Type B pancreatic cell (in vitro differentiated cells): ENCODE measurements around the gene CRTAC1. TPM values are rescaled to one million over a fixed set of nuclear protein-coding genes. Genes with fewer than 3 reads are reported as not detected.

Experiments used
- DNase-seq: peaks from one replicate; pipeline ENCODE4 v3.0.0; 2021; ENCODE audit warnings: mixed read lengths; ENCODE audit not compliant: unreplicated experiment; ENCODE audit errors: extremely low spot score
- H3K27ac Mint-ChIP-seq: 2 replicates; pipeline ENCODE4 v1.8.0; 2021; ENCODE audit warnings: mild to moderate bottlenecking, mixed read lengths
- H3K27me3 Mint-ChIP-seq: 2 replicates; pipeline ENCODE4 v1.8.0; 2021; ENCODE audit warnings: mixed read lengths
- H3K36me3 Mint-ChIP-seq: 2 replicates; pipeline ENCODE4 v1.8.0; 2021; ENCODE audit warnings: mixed read lengths
- H3K4me1 Mint-ChIP-seq: one replicate; pipeline ENCODE4 v1.8.0; 2021; ENCODE audit warnings: mixed read lengths; ENCODE audit not compliant: unreplicated experiment
- H3K4me3 Mint-ChIP-seq: 2 replicates; pipeline ENCODE4 v1.8.0; 2021; ENCODE audit warnings: mild to moderate bottlenecking, mixed read lengths
- H3K9me3 Mint-ChIP-seq: 2 replicates; pipeline ENCODE4 v1.8.0; 2021; ENCODE audit warnings: mixed read lengths
- total RNA-seq: library from RNA; stranded (reverse); gene quantifications from 2 replicates; pipeline ENCODE4 v1.2.1, GENCODE V29; 2021; ENCODE audit warnings: low replicate concordance
- TF ChIP-seq, protein P1 (sequence below): fragments of 200-600 bp; sonication (generic); conservative IDR thresholded peaks from 2 replicates; pipeline ENCODE4 v1.5.0; 2021; ENCODE audit warnings: antibody characterized with exemption, mild to moderate bottlenecking

The CRTAC1 gene
- total RNA-seq, 1 donor from 2014 or later, result 5.3 TPM

DNA sequence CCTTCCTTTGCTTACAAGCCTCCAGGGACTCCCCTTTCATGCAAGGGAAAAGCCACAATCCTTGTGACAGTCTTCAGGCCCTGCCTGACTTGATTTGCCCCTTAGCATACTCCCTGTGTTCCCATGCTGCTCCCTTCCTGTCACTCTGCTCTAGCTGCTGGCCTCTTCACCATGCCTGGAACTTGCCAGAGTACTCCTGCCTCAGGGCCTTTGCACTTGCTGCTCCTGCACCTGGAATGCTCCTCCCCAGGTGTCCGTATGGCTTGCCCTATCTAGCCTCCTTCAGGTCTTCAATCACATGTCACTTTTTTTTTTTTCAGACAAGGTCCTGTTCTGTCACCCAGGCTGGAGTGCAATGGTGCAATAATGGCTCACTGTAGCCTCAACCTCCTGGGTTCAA is 203.5 kb downstream of the CRTAC1 start:
- H3K27me3 Mint-ChIP-seq, result peaks cover 24% of the 10 kb centered on the region
- DNase-seq, result no peak
- TF ChIP-seq, protein P1, sequence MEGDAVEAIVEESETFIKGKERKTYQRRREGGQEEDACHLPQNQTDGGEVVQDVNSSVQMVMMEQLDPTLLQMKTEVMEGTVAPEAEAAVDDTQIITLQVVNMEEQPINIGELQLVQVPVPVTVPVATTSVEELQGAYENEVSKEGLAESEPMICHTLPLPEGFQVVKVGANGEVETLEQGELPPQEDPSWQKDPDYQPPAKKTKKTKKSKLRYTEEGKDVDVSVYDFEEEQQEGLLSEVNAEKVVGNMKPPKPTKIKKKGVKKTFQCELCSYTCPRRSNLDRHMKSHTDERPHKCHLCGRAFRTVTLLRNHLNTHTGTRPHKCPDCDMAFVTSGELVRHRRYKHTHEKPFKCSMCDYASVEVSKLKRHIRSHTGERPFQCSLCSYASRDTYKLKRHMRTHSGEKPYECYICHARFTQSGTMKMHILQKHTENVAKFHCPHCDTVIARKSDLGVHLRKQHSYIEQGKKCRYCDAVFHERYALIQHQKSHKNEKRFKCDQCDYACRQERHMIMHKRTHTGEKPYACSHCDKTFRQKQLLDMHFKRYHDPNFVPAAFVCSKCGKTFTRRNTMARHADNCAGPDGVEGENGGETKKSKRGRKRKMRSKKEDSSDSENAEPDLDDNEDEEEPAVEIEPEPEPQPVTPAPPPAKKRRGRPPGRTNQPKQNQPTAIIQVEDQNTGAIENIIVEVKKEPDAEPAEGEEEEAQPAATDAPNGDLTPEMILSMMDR, result no peak
- no peak overlapping the region for H3K27ac Mint-ChIP-seq
- H3K36me3 Mint-ChIP-seq, result no peaks in the 10 kb centered on the region
- no peaks in the 10 kb centered on the region for H3K4me1 Mint-ChIP-seq
- no peaks in the 10 kb centered on the region for H3K9me3 Mint-ChIP-seq
- H3K4me3 Mint-ChIP-seq, result no peak overlapping the region

DNA sequence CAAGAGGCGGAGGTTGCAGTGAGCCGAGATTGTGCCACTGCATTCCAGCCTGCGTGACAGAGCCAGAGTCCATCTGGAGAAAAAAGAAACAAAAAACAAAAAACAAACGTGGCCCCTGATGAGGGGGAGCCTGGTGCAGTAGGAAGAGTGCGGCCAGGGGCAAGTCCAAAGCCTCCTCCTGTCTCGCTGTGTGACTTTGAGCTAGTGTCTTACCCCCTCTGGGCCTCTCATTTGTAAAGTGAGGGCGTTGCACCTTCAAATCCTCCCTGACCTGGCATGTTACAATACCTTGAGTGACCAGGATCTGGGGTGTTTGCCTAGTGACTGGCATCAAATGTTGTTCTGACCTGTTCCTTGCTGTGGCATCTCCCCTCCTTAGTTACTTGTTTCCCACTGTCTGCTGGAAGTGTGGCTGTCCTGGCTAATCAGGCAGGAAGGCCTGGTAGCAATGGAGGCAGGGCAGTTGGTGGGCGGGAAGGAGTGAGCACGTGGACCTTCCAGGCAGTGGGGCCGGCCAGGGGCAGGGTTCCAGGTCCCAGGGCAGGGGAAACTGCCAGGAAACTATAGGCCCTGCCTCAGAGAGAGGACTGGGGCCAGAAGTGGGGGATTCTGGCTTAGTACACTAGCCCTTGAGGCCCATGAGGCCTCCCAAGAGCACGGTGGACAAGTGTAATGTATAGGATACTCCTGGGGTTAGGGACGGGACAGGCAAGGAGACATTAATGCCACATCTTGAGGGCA is 205.2 kb downstream of the CRTAC1 start:
- TF ChIP-seq, protein P1, result no peak
- no peaks in the 10 kb centered on the region for H3K9me3 Mint-ChIP-seq

DNA sequence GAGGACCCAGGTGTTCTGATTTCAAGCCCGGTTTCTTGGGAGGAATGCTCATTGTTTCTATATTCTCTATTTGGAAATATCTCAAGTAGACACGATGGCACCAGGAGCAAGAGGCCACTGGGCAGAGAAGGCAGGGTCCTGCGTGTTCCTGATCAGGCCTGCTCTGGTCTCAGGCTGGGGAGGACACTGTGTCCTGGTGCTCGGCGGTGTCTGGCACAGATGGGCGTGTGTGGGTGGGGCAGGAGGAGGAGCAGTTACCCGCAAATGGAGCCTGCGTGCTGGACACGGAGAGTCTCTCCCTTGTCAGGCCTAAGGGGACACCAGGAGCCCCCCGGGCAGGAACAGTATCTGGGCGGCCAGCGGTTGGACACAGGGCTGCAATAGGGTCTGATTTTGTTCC is 206.7 kb downstream of the CRTAC1 start:
- Mint-ChIP-seq H3K36me3 (no peaks in the 10 kb centered on the region), H3K27ac (no peak overlapping the region), H3K4me1 (no peaks in the 10 kb centered on the region), H3K9me3 (no peaks in the 10 kb centered on the region), H3K27me3 (peaks cover 28% of the 10 kb centered on the region), H3K4me3 (no peak overlapping the region)
- TF ChIP-seq, protein P1, result no peak
- no peak for DNase-seq

More for the DNA sequence above, 205.2 kb downstream of the CRTAC1 start:
- H3K4me3 Mint-ChIP-seq, result no peak overlapping the region
- no peaks in the 10 kb centered on the region for H3K4me1 Mint-ChIP-seq
- peaks cover 26% of the 10 kb centered on the region for H3K27me3 Mint-ChIP-seq
- H3K27ac Mint-ChIP-seq, result no peak overlapping the region
- no peaks in the 10 kb centered on the region for H3K36me3 Mint-ChIP-seq
- DNase-seq, result no peak

DNA sequence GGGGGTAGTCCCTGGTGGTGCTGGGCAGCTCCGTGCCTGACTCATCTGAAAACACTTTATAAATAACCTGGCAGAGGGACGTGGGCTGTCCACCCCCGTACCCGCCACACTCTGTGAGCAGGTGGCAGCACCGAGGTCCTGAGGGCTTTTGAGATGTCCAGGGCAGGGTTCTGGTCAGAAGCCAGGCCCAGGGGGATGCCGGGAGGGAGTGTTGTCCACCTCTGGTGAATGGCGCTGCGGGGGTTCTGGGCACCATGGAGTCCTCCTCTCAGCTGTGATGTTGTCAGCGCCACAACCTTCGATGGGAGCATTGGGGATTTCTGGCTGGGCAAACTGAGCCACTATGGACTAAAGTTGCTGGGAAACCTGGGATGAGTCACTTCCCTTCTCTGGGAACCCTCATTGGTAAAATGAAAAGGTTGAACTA is 208.1 kb downstream of the CRTAC1 start:
- Mint-ChIP-seq H3K4me1 (no peaks in the 10 kb centered on the region), H3K27ac (no peak overlapping the region), H3K36me3 (no peaks in the 10 kb centered on the region), H3K27me3 (peaks cover 25% of the 10 kb centered on the region), H3K9me3 (no peaks in the 10 kb centered on the region), H3K4me3 (no peak overlapping the region)
- no peak for DNase-seq
- TF ChIP-seq, protein P1, result no peak

DNA sequence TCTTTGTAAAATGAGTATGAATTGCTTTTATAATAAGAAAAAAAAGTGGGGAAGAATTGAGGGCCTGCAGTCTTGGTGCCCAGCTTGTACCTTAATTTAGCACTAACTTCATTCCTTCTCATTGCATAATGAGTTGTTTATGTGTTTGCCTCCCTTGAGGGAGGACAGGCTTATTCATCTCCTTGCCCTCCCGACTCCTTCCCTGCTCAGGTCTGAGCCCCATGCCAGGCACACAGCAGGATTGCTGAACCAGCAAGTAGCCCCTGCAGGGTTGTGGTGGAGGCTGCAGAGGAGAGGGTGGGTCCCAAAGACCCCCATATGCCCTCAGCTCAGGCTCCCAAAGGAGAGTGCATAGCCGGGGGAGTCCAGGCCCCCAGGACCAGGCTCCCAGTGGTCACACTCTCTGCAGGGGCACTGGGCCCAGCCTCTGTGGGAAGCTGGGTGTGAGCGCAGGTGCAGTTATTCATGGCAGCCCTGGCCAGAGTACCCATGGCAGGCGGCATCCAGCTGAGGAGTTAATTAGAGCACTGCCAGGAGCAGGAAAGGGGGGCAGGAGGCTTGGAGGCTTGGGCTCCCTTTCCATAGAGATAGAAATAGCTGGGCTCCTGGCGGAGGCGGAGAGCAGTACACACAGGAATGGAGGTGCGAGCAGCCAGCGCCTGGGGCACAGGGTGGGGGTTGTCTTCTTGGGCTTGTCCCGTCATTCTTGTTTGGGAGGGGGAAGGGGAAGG is 208.9 kb downstream of the CRTAC1 start:
- TF ChIP-seq, protein P1, result no peak
- H3K4me3 Mint-ChIP-seq, result no peak overlapping the region
- DNase-seq, result no peak

More for the DNA sequence above, 208.9 kb downstream of the CRTAC1 start:
- Mint-ChIP-seq H3K9me3 (no peaks in the 10 kb centered on the region), H3K27ac (no peak overlapping the region), H3K36me3 (no peaks in the 10 kb centered on the region), H3K4me1 (no peaks in the 10 kb centered on the region), H3K27me3 (peaks cover 24% of the 10 kb centered on the region)
